H1 (cell line): Measurements from ENCODE around the gene C5orf58.

ENCODE experiments used
- CREB1 ChIP-seq: IDR thresholded peaks from 2 replicates; pipeline ENCODE4 v1.6.1; 2012; ENCODE audit warnings: inconsistent platforms
- CTCF ChIP-seq, 3 experiments: IDR thresholded peaks; 1 replicate in 2 of 3; 2 replicates in 1 of 3; pipeline versions ENCODE4 v1.5.1 to v1.6.1; 2011; ENCODE audit warnings: low read length in 3 of 3, mild to moderate bottlenecking in 3 of 3, inconsistent platforms in 2 of 3, low read depth in 1 of 3, moderate library complexity in 1 of 3; ENCODE audit not compliant: insufficient read depth in 1 of 3; ENCODE audit errors: control extremely low read depth in 1 of 3
- EZH2 ChIP-seq: fragments of 200-600 bp; sonication (generic); IDR thresholded peaks from 2 replicates; pipeline ENCODE4 v1.7.1; 2012; ENCODE audit warnings: low read depth, mild to moderate bottlenecking, moderate library complexity, low read length, inconsistent platforms; ENCODE audit not compliant: severe bottlenecking
- FOSL1 ChIP-seq: IDR thresholded peaks from 2 replicates; pipeline ENCODE4 v1.6.1; 2011; ENCODE audit warnings: mild to moderate bottlenecking, low read depth, low read length, moderate library complexity; ENCODE audit not compliant: insufficient read depth
- JUN ChIP-seq: IDR thresholded peaks from 2 replicates; pipeline ENCODE4 v1.6.1; 2011; ENCODE audit warnings: low read depth, mild to moderate bottlenecking, improper control_type of control experiment, low read length
- MAX ChIP-seq: IDR thresholded peaks from 2 replicates; pipeline ENCODE4 v1.6.1; 2012; ENCODE audit warnings: inconsistent platforms
- POLR2A ChIP-seq, 2 experiments: IDR thresholded peaks; 1 replicate in 1 of 2; 2 replicates in 1 of 2; pipeline ENCODE4 v1.6.1; 2011; ENCODE audit warnings: low read depth in 2 of 2, low read length in 2 of 2, mild to moderate bottlenecking in 2 of 2; ENCODE audit errors: control extremely low read depth in 1 of 2
- POLR2AphosphoS5 ChIP-seq: IDR thresholded peaks from 2 replicates; pipeline ENCODE4 v1.6.1; 2011; ENCODE audit warnings: low read depth, low read length
- RAD21 ChIP-seq, 2 experiments: IDR thresholded peaks in 1 of 2; conservative IDR thresholded peaks in 1 of 2; 2 replicates each; pipeline ENCODE4 v1.6.1; 2011; ENCODE audit warnings: low read depth in 2 of 2, low read length in 2 of 2, improper control_type of control experiment in 1 of 2, inconsistent platforms in 1 of 2, mild to moderate bottlenecking in 1 of 2, moderate library complexity in 1 of 2
- TAF1 ChIP-seq: IDR thresholded peaks from 2 replicates; pipeline ENCODE4 v1.6.1; 2011; ENCODE audit warnings: mild to moderate bottlenecking, low read depth, low read length
- TBP ChIP-seq: IDR thresholded peaks from 2 replicates; pipeline ENCODE4 v1.6.1; 2011; ENCODE audit warnings: low read depth, low read length, improper control_type of control experiment
- TCF12 ChIP-seq: IDR thresholded peaks from 2 replicates; pipeline ENCODE4 v1.6.1; 2011; ENCODE audit warnings: low read depth, mild to moderate bottlenecking, low read length
- ZNF274 ChIP-seq: IDR thresholded peaks from 2 replicates; pipeline ENCODE4 v1.7.0; 2012; ENCODE audit warnings: low read length, borderline replicate concordance; ENCODE audit errors: extremely low read depth
- TF ChIP-seq, protein P1 (sequence below): IDR thresholded peaks from 2 replicates; pipeline ENCODE4 v1.6.1; 2011; ENCODE audit warnings: low read length, improper control_type of control experiment

DNA sequence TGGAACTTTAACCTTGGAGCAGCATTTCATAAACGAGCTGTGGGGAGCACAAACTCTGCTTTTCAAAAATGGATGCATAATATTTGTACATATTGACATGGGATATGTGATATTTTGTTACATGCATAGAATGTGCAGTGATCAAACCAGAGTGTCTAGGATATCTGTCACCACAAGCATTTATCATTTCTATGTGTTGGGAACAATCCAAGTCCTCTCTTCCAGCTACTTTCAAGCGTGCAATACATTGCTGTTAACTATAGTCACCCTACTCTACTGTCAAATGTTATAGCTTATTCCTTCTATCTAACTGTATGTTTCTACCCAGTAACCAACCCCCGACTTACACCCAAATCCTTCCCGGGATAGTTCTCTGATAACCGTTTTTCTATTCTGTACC is 15.0 kb upstream of the C5orf58 start:
- TF ChIP-seq POLR2AphosphoS5 (no peak), CTCF (IDR thresholded peaks at IDR 0.05; ENCODE audit: control extremely low read depth in 1 of 3, insufficient read depth in 1 of 3, low read depth in 1 of 3, low read length in 3 of 3) (no peak), POLR2A (IDR thresholded peaks at IDR 0.05; ENCODE audit: control extremely low read depth in 1 of 2, low read depth in 2 of 2, low read length in 2 of 2) (no peak), FOSL1 (no peak), RAD21 (IDR thresholded peaks at IDR 0.05 in 1 of 2, conservative IDR thresholded peaks at IDR 0.05 in 1 of 2; ENCODE audit: low read depth in 2 of 2, low read length in 2 of 2) (no peak), TCF12 (no peak), JUN (no peak), EZH2 (no peak), TAF1 (no peak), TBP (no peak), ZNF274 (no peak), CREB1 (no peak), MAX (no peak)
- TF ChIP-seq, protein P1, sequence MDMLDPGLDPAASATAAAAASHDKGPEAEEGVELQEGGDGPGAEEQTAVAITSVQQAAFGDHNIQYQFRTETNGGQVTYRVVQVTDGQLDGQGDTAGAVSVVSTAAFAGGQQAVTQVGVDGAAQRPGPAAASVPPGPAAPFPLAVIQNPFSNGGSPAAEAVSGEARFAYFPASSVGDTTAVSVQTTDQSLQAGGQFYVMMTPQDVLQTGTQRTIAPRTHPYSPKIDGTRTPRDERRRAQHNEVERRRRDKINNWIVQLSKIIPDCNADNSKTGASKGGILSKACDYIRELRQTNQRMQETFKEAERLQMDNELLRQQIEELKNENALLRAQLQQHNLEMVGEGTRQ, result no peak
